ENCODE results near the gene SDF2.

DNA sequence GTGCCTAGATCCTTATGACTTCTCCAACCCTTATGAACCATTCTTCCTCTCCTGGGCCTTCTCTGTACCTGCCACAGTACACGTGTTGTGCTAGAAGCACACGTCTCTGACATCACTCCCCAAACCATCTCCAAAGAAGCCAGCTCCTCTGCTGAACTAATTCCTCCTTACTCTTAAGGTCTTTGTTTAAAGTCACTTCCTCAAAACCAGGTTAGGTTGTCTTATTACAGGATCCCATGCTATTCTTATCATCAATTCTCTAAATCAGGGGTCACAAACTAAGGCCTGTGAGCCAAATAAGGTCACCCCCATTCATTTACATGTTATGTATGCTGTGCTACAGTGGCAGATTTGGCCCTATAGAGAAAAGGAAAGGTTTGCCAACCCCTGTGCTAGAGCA, 4.3 kb upstream of the SDF2 start:
- TF ChIP-seq, protein P1, sequence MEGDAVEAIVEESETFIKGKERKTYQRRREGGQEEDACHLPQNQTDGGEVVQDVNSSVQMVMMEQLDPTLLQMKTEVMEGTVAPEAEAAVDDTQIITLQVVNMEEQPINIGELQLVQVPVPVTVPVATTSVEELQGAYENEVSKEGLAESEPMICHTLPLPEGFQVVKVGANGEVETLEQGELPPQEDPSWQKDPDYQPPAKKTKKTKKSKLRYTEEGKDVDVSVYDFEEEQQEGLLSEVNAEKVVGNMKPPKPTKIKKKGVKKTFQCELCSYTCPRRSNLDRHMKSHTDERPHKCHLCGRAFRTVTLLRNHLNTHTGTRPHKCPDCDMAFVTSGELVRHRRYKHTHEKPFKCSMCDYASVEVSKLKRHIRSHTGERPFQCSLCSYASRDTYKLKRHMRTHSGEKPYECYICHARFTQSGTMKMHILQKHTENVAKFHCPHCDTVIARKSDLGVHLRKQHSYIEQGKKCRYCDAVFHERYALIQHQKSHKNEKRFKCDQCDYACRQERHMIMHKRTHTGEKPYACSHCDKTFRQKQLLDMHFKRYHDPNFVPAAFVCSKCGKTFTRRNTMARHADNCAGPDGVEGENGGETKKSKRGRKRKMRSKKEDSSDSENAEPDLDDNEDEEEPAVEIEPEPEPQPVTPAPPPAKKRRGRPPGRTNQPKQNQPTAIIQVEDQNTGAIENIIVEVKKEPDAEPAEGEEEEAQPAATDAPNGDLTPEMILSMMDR (IDR thresholded peaks at IDR 0.05; ENCODE audit: low read length), result no peak
- TF ChIP-seq EZH2phosphoT487 (IDR thresholded peaks at IDR 0.05; ENCODE audit: low read length) (no peak), EZH2 (optimal IDR thresholded peaks at IDR 0.05; ENCODE audit: low read depth, low read length) (no peak)
